HL-60/S4 treated with phorbol 12-myristate 13-acetate at 8.2 ng/mL for 4 days and 3 days (cell line): ENCODE measurements around the gene ZIM2.

Experiments
- in situ Hi-C: fragments of 300-500 bp; cut with MboI; formaldehyde crosslinking; loops from 2 replicates; pipeline ENCODE4 v1.15.0; 2022; ENCODE audit warnings: low sequenced_read_pairs

The ZIM2 gene

GRCh38 chr19:56811480-56811879 is 29.0 kb downstream of the ZIM2 start:
- in situ Hi-C loops = no loop called here

GRCh38 chr19:56810260-56810659 is 30.3 kb downstream of the ZIM2 start:
- in situ Hi-C loops = no loop called here

GRCh38 chr19:56808717-56809392 is 31.7 kb downstream of the ZIM2 start:
- in situ Hi-C loops = no loop called here

DNA sequence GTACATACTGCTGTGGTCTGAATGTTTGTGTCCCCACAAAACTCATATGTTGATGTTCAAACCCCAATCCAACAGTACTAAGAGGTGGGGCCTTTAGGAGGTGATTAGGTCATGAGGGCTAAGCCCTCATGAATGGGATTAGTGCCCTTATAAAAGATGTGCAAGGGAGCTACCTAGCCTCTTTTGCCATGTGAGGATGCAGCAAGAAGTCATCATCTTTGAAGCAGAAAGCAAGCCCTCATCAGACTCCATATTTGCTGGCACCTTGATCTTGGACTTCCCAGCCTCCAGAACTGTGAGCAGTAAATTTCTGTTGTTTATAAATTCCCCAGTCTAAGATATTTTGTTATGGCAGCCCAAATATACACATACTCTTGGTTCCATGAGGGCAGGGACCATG is 33.9 kb downstream of the ZIM2 start:
- in situ Hi-C loops = no loop called here

GRCh38 chr19:56778351-56778750 is 62.2 kb downstream of the ZIM2 start:
- in situ Hi-C loops = no loop called here

DNA sequence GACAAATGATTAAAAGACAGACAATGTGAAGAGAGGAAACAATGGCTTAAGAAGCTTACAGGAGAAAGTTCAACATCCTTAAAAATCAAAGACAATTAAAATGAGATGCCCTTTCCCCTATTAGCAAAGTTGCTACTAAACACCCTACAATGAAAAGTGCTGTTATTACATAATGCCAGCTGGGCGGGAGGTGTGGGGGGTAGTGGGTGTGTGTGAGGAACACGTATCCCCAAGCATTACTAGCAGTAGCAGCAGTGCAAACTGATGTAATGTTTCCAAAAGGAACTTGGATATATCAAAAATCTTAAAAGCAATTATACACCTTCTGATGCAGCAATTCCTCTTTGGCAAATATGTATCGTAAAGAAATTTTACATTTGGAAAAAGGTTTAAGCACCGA is 70.9 kb downstream of the ZIM2 start:
- in situ Hi-C loops = no loop called here

DNA sequence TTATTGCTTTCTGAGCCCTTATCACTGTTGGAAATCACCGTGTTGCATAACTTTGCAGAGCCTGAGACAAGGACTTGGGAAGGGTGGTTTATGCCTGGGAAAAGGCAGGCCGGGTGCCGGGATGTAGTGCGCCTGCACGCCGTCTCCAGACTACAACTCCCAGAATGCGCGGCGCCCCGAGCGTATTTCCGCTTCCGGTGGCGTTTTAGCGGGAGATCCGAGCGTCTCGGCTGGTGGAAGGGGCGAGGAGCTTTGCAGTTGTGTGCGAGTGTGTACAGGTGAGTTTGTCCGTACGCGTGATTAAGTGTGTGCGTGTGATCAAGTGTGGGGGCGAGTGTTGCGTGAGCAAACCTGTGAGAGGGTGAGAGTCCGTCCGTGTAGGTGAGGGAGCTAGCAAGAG is 75.4 kb downstream of the ZIM2 start:
- in situ Hi-C loops = no loop called here

DNA sequence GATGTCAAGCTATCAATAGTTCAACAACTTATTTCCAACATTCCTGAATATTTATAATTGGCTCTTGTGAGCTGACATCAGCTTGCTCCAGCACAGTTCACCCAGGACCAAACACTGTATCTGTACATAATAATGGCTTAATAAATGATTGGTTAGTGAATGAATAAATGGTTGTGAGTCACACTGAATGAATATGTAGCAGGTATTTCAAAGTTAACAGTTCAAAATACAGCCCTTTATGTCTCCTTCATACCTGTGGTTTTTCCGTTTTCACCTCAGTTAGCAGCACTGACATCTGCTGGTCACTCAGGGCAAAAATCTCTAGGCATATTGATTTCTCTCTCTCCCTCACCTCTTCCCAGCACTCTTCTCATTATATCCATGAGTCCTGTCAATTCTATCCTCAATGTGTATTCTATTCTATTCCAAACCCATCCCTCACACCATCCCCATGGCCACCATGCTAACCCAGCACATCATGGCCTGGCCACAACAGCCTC is 76.3 kb downstream of the ZIM2 start:
- in situ Hi-C loops = no loop called here

- in situ Hi-C loops = no loop called here
Observed at GRCh38 chr19:56760842-56761241, 79.7 kb downstream of the ZIM2 start.

DNA sequence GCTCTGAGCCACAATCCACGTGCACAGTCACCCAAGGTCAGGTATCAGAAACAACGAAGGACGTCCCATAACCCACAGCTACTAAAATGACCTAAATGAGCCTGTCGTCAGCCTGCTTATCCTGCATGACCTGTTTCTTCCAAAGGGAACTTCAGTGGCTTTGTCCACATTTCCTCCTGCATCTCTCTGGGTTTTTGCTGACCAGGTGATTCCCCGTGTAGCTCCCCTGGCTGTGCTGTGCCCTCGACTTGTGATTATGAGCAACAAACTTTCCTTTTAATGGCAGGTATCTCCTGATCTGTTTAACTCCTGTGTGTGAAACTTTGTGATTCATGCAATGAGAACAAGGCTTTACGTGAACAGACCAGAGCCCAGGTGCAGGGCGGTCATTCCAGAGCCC is 81.0 kb downstream of the ZIM2 start:
- in situ Hi-C loops = no loop called here

DNA sequence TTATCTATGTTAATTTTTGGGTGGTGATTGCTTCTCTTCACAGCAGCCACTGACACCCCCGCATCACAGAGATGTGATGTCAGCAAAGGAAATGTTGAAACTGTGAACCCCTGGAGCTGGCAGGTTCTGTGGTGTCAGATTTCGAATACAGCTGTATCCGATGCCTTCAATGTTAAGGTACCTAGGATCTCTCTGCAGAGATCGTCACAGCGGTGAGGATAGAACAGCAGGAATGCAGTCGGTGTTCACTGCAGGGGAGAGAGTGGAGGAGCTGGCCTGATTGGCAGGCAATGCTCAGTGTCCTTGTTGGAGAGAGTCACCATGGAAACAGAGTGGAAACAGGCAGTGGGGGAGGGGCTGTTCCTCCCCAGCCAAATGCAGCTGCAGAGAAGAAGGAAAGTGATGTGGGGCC is 89.4 kb downstream of the ZIM2 start:
- in situ Hi-C loops = no loop called here

DNA sequence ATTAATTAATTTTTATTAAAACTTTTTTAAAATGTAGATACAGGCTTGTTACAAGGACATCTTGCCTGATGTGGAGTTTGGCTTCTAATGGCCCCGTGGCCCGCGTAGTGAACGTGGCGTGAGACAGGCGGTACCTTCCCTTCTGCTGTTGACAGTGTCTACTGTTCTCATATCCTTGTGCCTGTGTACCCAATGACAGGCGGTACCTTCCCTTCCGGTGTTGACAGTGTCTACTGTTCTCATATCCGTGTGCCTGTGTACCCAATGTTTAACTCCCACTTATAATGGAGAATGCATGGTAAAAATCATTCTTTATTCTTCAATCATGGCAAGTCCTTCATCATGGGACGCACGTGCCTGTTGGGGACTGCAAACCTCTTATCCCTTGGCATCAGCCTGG is 89.9 kb downstream of the ZIM2 start:
- in situ Hi-C loops = no loop called here

- in situ Hi-C loops = no loop called here
Observed at GRCh38 chr19:56748378-56748777, 92.1 kb downstream of the ZIM2 start.

- in situ Hi-C loops = no loop called here
Observed at GRCh38 chr19:56746367-56746766, 94.2 kb downstream of the ZIM2 start.

GRCh38 chr19:56740501-56740900 is 100.0 kb downstream of the ZIM2 start:
- in situ Hi-C loops = no loop called here

DNA sequence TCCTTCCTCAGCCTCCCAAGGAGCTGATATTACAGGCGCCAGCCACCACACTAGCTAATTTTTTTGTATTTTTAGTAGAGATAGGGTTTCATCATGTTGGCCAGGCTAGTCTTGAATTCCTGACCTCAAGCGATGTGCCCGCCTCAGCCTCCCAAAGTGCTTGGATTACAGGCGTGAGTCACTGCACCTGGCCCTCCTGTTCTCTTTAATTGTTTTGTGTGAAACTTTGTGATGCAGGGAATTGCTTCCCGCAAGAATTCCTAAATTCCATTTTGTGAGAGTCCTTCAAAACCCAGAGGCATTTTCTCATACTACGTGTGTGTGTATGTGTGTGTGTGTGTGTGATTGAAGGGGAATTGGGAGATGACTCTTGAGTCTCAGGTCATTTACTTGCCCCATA is 104.0 kb downstream of the ZIM2 start:
- in situ Hi-C loops = no loop called here

DNA sequence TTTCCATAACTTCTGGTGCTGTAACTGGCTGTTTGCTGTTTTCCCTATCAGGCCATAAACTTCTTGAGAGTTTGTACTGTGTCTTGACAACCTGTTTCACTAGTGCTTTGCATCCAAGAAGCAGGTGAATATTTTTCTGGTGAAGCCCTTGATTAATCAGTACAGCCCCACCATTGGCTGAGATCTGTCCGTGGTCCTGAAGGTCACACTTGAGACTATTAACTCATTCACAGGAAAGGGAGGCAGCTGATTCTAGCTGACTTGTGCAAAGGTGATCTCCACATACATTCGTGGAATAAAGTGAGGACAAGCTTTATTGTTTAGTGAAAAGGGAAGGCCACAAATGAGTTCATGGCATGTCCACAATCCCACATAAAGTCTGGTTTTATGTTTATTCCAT is 107.5 kb downstream of the ZIM2 start:
- in situ Hi-C loops = no loop called here

DNA sequence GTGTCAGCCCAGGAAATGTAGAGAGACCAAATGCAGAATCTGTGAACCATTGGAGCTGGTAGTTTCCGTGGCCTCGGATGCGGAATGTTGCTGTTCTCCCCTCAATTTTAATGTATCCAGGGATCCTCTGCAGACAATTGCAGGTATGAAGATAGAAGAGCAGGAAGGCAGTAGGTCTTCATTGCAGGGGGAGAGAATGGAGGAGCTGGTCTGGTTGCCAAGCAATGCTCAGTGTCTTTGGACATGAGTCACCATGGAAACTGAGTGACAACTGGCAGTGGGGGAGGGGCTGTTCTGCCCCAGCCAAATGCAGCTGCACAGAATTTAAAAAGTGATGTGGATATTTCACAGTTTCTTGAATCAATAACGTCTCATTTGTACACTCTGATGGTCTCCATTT is 112.8 kb downstream of the ZIM2 start:
- in situ Hi-C loops = no loop called here

- in situ Hi-C loops = no loop called here
Observed at GRCh38 chr19:56725829-56726424, 114.6 kb downstream of the ZIM2 start.
